ENCODE results near the gene KCNG2. TPM values are rescaled to one million over a fixed set of nuclear protein-coding genes. Genes with fewer than 3 reads are reported as not detected.

Gene KCNG2
- total RNA-seq, 1 experiment from 2014 or later: not detected

GRCh38 chr18:79933765-79934164 lies 136.0 kb downstream of the KCNG2 start:
- CTCF ChIA-PET: interaction anchor here (1.0 kb wide), 1 partner anchor 10 kb away, joined by 3 read pairs; no protein-coding TSS in a partner anchor
- intact Hi-C loops (cut with micrococcal nuclease; ENCODE audit: unreplicated experiment): loop anchor here (2.0 kb wide), 1 partner anchor 17 kb away; the partner anchor contains the start of gene SLC66A2
- Mint-ChIP-seq H3K27ac (ENCODE audit: unreplicated experiment) (no peak overlapping the region), H3K36me3 (ENCODE audit: insufficient read depth, unreplicated experiment) (peaks cover 24% of the 10 kb centered on the region), H3K4me3 (ENCODE audit: unreplicated experiment) (no peak overlapping the region), H3K4me1 (ENCODE audit: low read depth, unreplicated experiment) (peaks cover 7% of the 10 kb centered on the region), H3K9me3 (ENCODE audit: unreplicated experiment) (peaks cover 7% of the 10 kb centered on the region), H3K27me3 (ENCODE audit: insufficient read depth, unreplicated experiment) (no peaks in the 10 kb centered on the region)
- H3K9me3 ChIP-seq: no peaks in the 10 kb centered on the region
- peaks cover 2% of the 10 kb centered on the region for H3K36me3 ChIP-seq (ENCODE audit: control insufficient read depth, insufficient read depth, low read length)
- H3K4me1 ChIP-seq: peaks cover 6% of the 10 kb centered on the region
- no peak overlapping the region for H3K4me3 ChIP-seq (ENCODE audit: low read depth, low read length)
- BruUV-seq (replicated peaks): no TSS peak
- H3K27me3 ChIP-seq (replicated peaks; ENCODE audit: control insufficient read depth, insufficient read depth, low read length): no peaks in the 10 kb centered on the region
- POLR2A ChIA-PET: no interaction called here
- TF ChIP-seq CTCF (IDR thresholded peaks at IDR 0.05; ENCODE audit: insufficient read depth in 1 of 2, low read depth in 1 of 2, low read length in 1 of 2, severe bottlenecking in 1 of 2, unreplicated experiment in 1 of 2): peak in 1 of 2 experiments; percentile 5
- peak in 1 of 2 experiments; percentile 12 for DNase-seq

DNA sequence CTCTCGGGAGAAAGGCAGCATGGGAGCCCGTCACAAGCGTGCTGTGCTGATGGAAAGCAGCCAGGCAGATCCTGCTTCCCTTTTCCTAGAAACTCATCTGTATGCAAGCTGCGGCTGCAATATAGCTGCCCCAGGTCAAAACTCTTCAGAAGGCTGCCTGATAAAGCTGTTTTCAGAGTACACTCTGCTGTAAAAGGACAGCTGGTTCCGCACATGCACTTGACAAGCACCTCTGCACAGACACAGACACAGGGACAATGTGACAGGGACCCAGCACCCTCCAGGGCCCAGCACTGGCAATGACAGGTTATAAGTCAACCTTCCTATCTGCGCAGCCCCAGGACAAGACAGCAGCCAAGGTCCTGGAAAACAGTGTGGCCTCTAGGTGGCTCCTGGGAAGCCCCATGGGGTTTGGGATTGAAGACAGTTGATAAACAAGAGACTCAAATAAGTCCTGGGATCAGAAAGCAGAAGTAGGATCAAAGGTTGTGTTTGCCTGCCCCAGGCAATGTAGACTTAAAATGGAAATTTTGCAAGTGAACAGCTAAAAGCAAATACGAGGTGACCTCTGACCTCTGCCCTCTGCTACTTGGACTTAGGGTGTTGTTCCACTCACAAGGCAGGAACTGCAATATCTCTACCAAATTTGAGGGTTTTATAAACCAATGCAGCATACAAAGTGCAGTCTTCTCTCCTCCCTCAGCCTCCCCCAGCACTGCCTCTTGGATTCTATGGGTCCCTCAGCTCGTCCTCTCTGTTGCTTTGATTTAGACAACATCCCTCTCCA lies 136.8 kb downstream of the KCNG2 start:
- Mint-ChIP-seq H3K9me3 (ENCODE audit: unreplicated experiment) (no peaks in the 10 kb centered on the region), H3K27ac (ENCODE audit: unreplicated experiment) (peak overlapping the region; percentile 19), H3K36me3 (ENCODE audit: insufficient read depth, unreplicated experiment) (peaks cover 17% of the 10 kb centered on the region), H3K4me3 (ENCODE audit: unreplicated experiment) (peak overlapping the region; percentile 14), H3K4me1 (ENCODE audit: low read depth, unreplicated experiment) (peaks cover 7% of the 10 kb centered on the region), H3K27me3 (ENCODE audit: insufficient read depth, unreplicated experiment) (no peaks in the 10 kb centered on the region)
- ChIA-PET POLR2A (no interaction called here), CTCF (interaction anchor here (0.9 to 1.0 kb wide), 2 partner anchors 9 to 100 kb away, joined by 3 to 4 read pairs; partner anchors contain the start of gene RBFA)
- H3K4me3 ChIP-seq (ENCODE audit: low read depth, low read length): no peak overlapping the region
- peak; percentile 86 to 89 for DNase-seq
- no peaks in the 10 kb centered on the region for H3K36me3 ChIP-seq (ENCODE audit: control insufficient read depth, insufficient read depth, low read length)
- H3K4me1 ChIP-seq: peaks cover 6% of the 10 kb centered on the region
- no peaks in the 10 kb centered on the region for H3K27me3 ChIP-seq (replicated peaks; ENCODE audit: control insufficient read depth, insufficient read depth, low read length)
- no TSS peak for BruUV-seq (replicated peaks)
- intact Hi-C loops (cut with micrococcal nuclease; ENCODE audit: unreplicated experiment): loop anchor here (2.0 kb wide), 1 partner anchor 16 kb away; the partner anchor contains the start of gene SLC66A2
- peak; percentile 11 to 79 for TF ChIP-seq CTCF (IDR thresholded peaks at IDR 0.05; ENCODE audit: insufficient read depth in 1 of 2, low read depth in 1 of 2, low read length in 1 of 2, severe bottlenecking in 1 of 2, unreplicated experiment in 1 of 2)
- no peaks in the 10 kb centered on the region for H3K9me3 ChIP-seq

DNA sequence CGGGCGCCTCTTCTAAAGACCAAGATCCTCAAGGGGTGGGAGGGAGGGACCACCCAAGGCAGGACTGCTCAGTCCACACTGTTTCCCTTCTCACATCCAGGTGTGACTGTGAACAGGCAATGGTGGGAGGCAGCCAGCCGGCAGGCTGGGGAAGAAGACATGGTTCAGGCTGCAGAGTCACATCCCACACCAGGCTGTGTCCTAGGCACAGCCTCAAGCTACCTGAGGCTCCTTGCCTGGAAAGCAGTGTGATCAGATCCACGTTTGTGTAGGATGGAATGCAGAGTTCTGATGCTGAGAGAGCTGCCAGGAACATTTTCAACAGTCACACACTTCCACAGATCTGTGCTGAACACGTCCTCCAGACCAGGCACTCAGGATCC lies 137.4 kb downstream of the KCNG2 start:
- POLR2A ChIA-PET: no interaction called here

More for the DNA sequence above, 137.4 kb downstream of the KCNG2 start:
- H3K36me3 ChIP-seq (ENCODE audit: control insufficient read depth, insufficient read depth, low read length): no peaks in the 10 kb centered on the region
- Mint-ChIP-seq H3K27ac (ENCODE audit: unreplicated experiment) (peak overlapping the region; percentile 19), H3K36me3 (ENCODE audit: insufficient read depth, unreplicated experiment) (peaks cover 13% of the 10 kb centered on the region), H3K9me3 (ENCODE audit: unreplicated experiment) (no peaks in the 10 kb centered on the region), H3K27me3 (ENCODE audit: insufficient read depth, unreplicated experiment) (no peaks in the 10 kb centered on the region), H3K4me1 (ENCODE audit: low read depth, unreplicated experiment) (peaks cover 7% of the 10 kb centered on the region), H3K4me3 (ENCODE audit: unreplicated experiment) (peak overlapping the region; percentile 14)
- H3K4me1 ChIP-seq: peaks cover 6% of the 10 kb centered on the region
- H3K9me3 ChIP-seq: no peaks in the 10 kb centered on the region
- H3K27me3 ChIP-seq (replicated peaks; ENCODE audit: control insufficient read depth, insufficient read depth, low read length): no peaks in the 10 kb centered on the region
- BruUV-seq (replicated peaks): no TSS peak
- no peak for DNase-seq
- CTCF ChIA-PET: interaction anchor here (0.9 kb wide), 1 partner anchor 99 kb away, joined by 4 read pairs; the partner anchor contains the start of gene RBFA
- intact Hi-C loops (cut with micrococcal nuclease; ENCODE audit: unreplicated experiment): loop anchor here (2.0 kb wide), 1 partner anchor 16 kb away; the partner anchor contains the start of gene SLC66A2
- H3K4me3 ChIP-seq (ENCODE audit: low read depth, low read length): no peak overlapping the region
- no peak for TF ChIP-seq CTCF (IDR thresholded peaks at IDR 0.05; ENCODE audit: insufficient read depth in 1 of 2, low read depth in 1 of 2, low read length in 1 of 2, severe bottlenecking in 1 of 2, unreplicated experiment in 1 of 2)
